H1 (cell line): ENCODE data around the gene CDADC1. TPM values are rescaled to one million over a fixed set of nuclear protein-coding genes. Genes with fewer than 3 reads are reported as not detected.

Experiments
- BRCA1 ChIP-seq: IDR thresholded peaks from 2 replicates; pipeline ENCODE4 v1.6.1; 2012; ENCODE audit warnings: low read depth, low read length, improper control_type of control experiment
- CBX8 ChIP-seq: fragments of 300-800, 300-1000 bp; sonication (generic); IDR thresholded peaks from 2 replicates; pipeline ENCODE4 v1.7.1; 2016; ENCODE audit warnings: low read depth, low read length, borderline replicate concordance
- RAD21 ChIP-seq, 2 experiments: IDR thresholded peaks in 1 of 2; conservative IDR thresholded peaks in 1 of 2; 2 replicates each; pipeline ENCODE4 v1.6.1; 2011; ENCODE audit warnings: low read depth in 2 of 2, low read length in 2 of 2, improper control_type of control experiment in 1 of 2, inconsistent platforms in 1 of 2, mild to moderate bottlenecking in 1 of 2, moderate library complexity in 1 of 2
- RXRA ChIP-seq: IDR thresholded peaks from 2 replicates; pipeline ENCODE4 v1.6.1; 2011; ENCODE audit warnings: low read depth, mild to moderate bottlenecking, low read length, moderate library complexity; ENCODE audit not compliant: insufficient read depth
- SP1 ChIP-seq: IDR thresholded peaks from 2 replicates; pipeline ENCODE4 v1.6.1; 2011; ENCODE audit warnings: low read depth, low read length
- SP4 ChIP-seq: IDR thresholded peaks from 2 replicates; pipeline ENCODE4 v1.6.1; 2012; ENCODE audit warnings: low read length, inconsistent platforms
- YY1 ChIP-seq: IDR thresholded peaks from 2 replicates; pipeline ENCODE4 v1.6.1; 2011; ENCODE audit warnings: low read depth, mild to moderate bottlenecking, low read length
- polyA plus RNA-seq, 7 experiments: library from polyadenylated mRNA; depleted of rRNA in 3 of 7; stranded (reverse) in 5 of 7; unstranded in 2 of 7; fragments of >200 nt in 5 of 7; fragments of 200-250 nt in 2 of 7; gene quantifications; 1 replicate in 5 of 7; 2 replicates in 1 of 7; 4 replicates in 1 of 7; pipeline versions ENCODE4 v1.2.1 to v1.2.3, GENCODE V29; 2011 to 2013; ENCODE audit warnings: missing spikeins in 2 of 7, mixed read lengths in 2 of 7
- total RNA-seq: library from RNA; stranded (reverse); fragmentation: NEBNext Ultra II Directional; extraction: Animal tissue kit (Norgen Biotek cat#: 25700); gene quantifications from 2 replicates; pipeline ENCODE4 v1.2.1, GENCODE V29; 2021

The CDADC1 gene
- total and polyA plus RNA-seq, 2 of the 8 experiments (the other 6 are each of a cell fraction or from before 2014, with no cell fraction given) = 0.98 to 2.7 TPM

DNA sequence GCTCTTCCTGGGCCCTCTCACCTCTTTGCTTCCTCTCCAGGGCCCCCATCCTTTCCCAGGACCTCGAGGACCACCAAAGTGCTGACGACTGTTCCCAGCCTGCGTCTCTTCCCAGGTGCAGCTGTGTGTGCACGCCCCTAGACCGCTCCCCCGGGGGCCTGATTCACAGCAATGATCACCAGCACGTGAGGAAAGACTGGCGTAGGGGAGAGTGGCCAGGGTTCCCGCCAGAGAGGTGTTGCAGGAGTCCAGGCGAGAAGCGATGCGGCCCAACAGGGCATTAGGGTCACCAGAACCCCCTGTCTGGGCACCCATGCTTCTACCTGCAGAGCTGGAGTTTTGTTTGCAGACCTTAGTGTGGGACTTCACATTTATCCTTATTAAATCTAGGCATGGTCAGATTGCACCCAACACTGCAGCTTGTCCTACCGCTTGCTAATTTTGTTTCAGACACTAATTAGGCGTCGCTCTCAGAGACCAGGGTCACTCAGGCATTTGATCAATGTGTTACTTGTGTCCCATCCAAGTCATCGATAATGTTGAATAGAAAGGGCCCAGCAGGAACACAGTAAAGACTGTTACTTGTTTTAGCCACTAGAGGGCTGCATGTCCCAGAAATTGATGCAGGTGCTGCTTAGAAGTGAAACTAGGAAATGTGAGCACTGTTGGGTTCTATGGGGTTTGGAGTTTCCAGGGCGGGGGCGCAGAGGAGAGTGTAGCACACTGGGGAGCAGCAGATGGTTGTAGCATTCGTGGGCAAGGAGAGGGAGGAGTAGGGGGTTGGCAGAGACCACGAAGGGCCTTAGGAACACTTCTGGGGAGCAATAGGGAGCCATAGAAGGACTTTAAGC lies 53.2 kb downstream of the CDADC1 start (continued):
- peak; percentile 95 to 96 for TF ChIP-seq RAD21 (IDR thresholded peaks at IDR 0.05 in 1 of 2, conservative IDR thresholded peaks at IDR 0.05 in 1 of 2; ENCODE audit: low read depth in 2 of 2, low read length in 2 of 2)
- no peak for TF ChIP-seq CBX8
- 0 out of 2 replicates have a peak, but pooled peaks have one; percentile 45 for TF ChIP-seq SP4
- TF ChIP-seq YY1 = peak; percentile 45; the same call in 1 of the 2 replicates
- TF ChIP-seq BRCA1 = no peak
- no peak for TF ChIP-seq RXRA
- TF ChIP-seq SP1 = no peak
- TF ChIP-seq, all 59 proteins: peak for 5
